HG03354 (cell line): ENCODE data around the gene SECTM1.
"Not testable (repeated sequence)": the region's sequence is repeated elsewhere in the genome, so short reads cannot be mapped to it uniquely, and the experiment has no call there.

Source experiments
- ATAC-seq: cut with Tn5 transposase; IDR thresholded peaks from one replicate; pipeline ENCODE4 v1.9.1; 2021; ENCODE audit warnings: mild to moderate bottlenecking; ENCODE audit not compliant: unreplicated experiment, poor library complexity, severe bottlenecking

Gene SECTM1

DNA sequence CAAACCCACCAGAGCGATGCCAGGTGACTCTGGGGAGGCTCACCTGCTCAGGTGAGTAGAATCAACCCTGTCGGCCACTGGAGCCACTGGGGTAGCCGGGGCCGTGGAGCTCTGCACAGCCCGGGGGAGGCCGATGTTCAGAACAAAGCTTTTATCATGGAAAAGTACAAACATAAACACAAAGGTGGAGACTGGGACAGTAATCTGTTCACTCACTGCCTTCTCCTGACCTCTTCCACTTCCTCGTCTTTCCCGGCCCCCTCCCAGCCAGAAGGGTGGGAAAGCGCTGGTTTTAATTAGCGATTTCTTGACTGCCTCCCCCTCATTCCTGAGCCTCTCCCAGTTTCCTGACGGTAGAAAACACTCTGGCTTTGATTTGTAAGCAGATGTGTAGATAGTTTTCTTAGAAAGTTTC lies 15.7 kb upstream of the SECTM1 start:
- no peak for ATAC-seq

DNA sequence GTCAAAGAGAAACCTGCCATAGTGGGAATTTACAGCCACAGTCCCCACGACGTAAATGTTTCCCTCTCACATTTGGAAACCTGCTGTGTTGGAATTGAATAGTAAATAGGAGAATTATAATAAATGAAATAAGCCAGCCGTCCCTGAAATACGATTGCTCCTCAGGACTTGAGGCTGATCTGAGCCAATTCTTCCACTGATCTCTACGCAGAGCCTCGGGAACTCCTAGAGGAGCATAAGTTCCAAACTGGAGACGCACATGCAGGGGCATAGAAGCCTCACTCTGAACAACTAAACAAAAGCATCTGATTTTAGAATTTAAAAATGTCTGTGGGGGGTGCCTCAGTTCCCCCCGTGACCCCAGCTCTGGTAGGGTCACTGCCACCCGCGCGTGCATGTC lies 15.3 kb upstream of the SECTM1 start:
- ATAC-seq: no peak

DNA sequence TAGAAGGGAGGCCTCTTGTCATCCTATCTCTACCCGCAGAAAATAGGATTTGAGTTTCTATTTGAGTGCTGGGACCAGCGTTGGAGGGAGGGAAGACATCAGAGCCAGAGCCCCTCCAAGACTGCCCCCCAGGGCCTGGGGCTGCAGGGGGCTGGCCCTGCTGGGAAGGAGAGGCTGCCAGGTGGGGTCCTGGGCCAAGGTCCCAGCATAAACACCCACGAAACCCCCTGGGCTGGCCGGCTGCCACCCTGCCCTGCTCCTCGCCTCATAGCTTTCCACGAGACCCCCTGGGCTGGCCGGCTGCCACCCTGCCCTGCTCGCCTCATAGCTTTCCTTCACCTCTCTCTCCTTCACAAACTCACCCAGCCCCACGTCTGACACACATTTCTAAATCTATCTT lies 14.9 kb upstream of the SECTM1 start:
- ATAC-seq: no peak

DNA sequence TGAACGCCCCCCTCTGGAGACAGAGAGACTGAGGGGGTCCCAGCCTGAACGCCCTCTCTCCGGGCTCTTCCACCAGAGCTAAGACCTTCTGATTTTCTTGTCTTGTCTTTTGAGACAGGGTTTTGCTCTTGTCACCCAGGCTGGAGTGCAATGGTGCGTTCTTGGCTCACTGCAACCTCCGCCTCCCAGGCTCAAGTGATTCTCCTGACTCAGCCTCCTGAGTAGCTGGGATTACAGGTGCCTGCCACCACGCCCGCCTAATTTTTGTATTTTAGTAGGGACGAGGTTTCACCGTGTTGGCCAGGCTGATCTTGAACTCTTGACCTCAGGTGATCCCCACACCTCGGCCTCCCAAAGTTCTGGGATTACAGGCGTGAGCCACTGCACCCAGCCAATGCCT lies 14.4 kb upstream of the SECTM1 start:
- ATAC-seq: not testable (repeated sequence)

DNA sequence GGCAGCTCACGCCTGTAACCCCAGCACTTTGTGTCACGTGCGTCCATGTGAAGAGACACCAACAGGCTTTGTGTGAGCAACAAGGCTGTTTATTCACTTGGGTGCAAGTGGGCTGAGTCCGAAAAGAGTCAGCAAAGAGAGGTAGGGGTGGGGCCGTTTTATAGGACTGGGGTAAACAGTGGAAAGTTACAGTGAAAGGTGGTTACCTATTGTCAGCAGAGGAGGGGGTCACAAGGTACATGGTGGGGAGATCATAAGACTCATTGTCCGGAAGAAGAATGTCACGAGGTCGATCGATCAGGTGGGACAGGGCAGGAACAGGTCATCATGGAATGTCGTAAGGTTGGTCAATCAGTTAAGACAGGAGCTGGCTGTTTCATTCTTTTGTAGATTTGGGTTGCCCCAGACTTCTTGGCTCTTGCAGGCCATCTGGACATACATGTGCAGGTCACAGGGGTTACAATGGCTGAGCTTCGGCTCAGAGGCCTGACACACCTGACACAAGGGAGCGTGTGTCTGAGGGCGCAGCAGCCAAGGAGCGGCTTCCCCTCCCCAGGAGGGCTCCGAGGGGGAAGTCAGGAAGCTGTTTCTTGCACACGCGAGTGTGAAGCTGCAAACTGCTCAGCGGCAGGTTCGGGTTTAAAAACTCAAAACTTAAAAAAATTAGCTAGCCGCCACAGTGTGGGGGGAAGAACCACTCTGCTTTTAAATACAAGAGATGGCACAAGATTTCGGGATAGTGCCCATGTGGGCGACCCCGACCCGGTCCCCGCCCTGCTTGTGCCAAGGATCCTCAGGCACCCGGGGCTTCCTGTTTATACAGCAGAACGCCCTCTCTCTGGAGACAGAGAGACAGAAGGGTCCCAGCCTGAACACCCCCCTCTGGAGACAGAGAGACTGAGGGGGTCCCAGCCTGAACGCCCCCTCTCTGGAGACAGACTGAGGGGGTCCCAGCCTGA lies 13.1 kb upstream of the SECTM1 start:
- no peak for ATAC-seq

DNA sequence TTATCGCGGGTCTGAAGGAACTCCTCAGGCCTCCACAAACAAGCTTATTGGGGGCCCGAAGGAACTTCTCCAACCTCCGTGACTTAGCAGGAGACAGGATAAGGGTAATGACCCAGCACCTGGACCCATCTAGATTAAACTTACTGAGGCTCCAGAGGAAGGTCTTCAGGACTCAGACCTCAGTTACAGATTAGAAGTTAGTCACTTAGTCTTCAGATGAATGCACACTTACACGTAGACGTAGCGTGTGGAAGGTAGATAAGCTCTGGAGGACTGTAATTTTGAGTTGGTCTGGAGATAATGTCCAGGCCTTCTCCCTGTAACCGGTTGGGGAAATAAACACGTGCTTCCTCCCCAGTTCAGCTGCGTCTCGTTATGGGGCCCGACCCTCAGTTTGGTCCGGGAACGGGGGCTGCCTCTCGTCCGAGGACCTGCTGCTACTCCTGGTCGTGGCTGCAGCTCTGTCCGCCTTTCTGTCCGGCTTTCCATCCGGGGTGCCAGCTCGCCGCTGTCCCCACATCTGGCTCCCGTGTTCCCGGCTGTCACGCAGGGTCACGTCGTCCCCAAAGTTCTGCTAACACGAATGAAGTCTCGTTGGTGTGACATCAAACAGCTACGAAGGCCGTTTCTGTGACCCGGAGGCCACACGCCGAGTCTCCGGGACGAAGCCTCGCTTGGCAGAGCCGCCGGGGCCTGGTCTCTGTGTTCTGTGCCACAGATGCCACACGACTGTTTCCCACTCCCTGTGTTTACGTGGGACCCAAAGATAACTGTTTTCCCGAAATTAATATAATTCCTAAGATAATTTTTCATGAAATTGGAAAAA lies 11.8 kb upstream of the SECTM1 start:
- ATAC-seq: no peak

DNA sequence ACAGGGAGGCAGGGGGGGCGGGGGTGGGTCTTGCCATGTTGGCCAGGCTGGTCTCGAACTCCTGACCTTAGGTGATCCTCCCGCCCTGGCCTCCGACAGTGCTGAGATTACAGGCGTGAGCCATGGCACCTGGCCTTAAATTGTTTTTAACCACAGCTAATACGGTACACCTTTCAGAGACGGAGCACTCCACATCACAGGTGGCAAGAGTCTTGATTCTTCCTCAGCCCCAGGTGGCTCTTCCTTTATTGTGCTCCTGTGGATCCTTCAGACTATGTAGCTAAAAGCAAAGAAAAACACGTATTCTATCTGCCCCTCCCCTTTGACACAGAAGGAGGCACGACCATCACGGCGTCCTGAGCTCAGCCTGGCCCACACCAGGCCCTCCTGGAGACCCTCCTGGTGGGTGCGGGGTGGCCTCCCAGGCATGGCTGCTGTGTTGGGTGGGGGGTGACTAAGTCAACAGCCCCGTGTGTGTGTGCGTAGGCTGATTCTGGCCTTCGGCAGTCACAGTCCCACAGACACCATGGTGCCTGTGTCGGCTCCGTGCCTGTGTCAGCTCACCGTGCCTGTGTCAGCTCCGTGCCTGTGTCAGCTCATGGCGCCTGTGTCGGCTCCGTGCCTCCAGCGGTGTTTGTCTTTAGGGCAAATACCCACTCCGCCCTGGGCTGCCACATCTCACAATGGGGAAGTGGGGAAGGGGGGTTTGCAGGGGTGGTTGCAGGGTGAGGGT lies 10.8 kb upstream of the SECTM1 start:
- ATAC-seq: no peak

DNA sequence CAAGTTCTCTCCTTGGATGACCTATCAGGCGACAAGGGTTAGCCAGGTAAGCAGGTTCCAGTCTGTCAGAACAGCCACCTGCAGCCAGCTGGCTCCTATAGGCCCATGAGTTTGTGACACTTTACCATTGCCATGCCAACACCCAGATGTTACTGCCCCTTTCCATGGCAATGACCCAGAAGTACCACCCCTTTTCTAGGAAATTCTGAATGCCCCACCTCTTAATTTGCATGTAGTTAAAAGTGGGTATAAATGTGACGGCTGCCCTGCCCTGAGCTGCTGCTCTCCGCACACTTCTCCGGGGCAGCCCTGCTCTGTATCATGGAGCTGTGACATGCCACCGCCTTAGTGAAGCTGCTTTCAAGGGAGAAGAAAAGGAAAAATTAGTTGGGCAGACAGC lies 10.0 kb upstream of the SECTM1 start:
- ATAC-seq: no peak

DNA sequence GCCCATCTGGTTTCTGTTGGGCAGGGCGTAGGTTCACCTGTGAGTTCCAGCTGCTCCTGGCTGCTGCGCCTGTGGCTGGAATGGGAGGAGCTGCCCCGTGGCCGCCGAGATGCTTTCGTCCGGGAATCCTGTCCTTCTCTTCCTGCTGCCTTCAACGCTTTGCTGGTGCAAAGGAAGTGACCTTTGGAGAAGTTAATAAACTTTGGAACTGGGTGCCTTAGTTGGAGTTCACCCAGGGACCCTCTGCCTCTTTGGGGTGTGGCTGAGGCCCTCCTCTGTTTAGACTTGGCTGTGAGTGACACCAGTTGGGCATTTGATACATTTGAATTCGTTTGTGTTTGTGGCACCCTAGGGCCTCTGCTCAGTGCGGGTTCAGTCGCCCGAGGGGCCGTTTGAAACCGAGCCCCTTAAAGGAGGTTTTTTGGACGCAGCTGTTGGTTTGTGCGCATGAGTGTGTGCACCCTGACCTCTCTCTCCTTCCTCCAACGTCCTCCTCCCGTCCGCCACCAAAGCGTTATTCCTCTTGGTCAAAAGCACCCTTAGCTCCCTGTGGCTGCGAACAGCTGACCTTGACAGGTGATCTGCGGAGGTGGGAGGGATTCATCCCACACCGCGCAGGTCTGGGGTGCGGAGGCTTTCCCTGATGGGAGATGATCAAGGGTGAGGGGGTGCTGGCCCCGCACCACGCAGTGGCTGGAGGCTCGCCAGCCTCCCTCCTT lies 9.0 kb upstream of the SECTM1 start:
- no peak for ATAC-seq

DNA sequence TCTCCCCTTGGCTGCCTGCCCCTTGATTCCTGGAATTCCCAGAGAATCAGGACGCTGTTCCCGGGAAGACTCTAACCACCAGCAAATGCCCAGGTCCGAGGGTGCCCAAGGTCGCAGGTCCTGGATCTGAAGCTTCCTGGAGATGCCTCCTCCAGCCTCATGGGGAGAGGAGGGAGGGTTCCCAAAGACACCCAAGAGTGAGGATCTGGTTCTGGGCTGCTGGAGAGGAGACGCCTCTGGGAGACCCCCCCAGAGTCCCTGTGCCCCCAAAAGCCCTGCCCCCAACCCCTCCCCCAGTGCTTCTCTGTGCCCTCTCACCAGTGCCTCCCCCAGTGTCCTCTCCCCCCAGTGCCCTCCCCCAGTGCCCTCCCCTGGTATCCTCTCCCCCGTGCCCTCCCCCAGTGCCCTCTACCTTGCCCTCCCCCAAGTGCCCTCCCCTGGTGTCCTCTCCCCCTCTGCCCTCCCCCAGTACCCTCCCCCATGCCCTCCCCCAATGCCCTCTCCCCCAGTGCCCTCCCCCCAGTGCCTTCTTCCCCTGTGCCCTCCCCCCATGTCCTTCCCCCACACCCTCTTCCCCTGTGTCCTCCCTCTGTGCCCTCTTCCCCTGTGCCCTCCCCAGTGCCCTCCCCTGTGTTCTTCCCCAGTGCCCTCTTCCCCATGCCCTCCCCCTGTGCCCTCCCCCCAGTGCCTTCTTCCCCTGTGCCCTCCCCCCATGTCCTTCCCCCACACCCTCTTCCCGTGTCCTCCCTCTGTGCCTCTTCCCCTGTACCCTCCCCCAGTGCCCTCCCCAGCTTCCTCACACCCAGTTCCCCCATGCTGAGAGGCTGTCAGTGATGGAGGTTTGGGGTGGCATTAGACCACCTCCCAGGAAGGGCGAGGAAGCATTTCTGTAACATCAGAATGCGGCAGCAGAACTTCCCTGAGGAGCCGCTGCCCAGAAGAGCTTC lies 6.3 kb upstream of the SECTM1 start:
- ATAC-seq: no peak

DNA sequence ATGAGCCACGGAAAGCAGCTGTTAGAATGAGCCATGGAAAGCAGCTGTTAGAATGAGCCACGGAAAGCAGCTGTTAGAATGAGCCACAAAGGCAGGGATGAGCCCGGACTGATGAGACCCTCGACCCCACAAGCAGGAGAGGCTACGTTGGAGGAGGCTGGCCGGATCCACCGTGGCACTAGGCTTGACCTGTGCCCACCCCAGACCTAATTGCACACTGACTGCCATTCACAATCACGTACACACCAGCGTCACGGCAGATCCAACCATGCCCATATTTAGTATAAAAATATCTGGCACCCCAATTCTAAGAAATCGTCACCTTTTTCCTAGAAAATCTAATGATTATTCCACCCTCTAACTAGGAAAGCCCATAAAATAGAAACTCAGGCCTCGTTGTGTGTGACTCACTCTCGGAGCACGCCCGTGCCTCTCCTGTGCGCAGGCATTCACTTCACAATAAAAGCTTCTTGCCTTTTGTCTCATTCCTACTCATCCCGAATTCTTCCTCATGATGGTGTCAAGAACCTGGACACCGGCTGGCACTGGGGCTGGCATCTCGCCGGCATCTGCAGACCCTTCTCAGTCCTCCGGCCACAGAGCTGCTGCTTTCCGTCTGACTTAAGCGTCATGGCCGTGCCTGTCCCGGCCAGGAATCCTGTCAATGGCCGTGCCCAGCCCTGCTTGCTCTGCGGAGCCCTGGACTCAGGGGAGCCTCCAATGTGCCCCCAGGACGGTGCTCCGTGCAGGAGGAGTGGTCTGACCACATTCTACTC lies 5.5 kb upstream of the SECTM1 start:
- no peak for ATAC-seq

DNA sequence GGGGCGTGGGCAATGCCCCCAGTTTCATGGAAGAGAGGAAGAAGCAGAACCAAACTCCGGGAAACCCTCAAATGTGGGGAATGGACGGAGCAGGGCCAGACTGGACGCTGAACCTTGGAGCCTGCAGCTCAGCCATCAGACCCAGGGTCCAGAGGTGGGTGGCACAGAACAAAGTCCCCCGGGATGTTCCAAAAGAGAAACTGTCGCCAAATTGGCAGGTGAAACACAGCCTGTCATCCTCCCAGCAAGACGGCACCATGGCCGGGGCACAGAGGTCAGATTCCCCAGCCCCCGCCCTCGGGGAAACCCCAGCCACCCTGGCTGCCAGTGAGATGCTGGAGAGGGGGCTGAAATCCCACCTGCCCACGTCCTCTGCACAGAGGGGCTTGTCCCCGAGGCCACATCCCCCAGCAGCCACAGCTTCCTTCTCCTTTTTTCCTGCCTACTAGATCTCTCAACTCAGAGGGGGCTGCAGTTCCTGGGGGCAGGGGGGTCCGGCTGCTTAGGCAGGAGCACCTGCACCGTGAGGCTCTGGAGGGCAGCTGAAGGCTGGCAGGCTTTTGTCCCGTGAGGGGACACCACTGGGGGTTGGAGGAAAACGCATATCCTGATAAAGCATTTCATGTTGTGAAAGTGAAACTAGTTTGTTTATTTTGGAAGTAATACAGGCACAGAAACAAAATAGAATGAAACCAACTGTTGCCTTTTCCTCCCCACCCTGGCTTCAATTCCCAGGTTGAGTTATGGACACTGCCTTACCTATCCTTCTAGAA lies 1.2 kb upstream of the SECTM1 start:
- no peak for ATAC-seq

DNA sequence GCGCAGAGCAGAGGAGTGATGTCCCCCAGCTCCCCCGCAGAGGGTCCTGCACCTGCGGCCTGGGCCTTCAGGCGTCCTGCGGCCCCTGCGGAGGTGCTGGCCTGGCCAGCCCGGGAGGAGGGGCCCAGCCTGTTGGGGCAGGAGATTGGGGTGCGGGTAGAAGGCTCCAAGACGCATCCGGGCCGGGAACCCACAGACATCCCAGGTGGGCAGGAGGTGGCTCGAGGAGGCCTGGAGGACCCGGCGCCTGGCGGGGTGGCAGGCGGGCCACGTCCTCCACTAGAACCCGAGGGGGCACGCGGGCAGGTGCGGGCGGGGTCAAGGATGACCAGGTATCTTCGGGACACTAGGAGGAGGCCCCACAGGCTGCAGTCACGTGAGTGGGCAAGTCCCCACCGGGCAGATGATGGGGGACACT lies 647 bp upstream of the SECTM1 start:
- no peak for ATAC-seq

DNA sequence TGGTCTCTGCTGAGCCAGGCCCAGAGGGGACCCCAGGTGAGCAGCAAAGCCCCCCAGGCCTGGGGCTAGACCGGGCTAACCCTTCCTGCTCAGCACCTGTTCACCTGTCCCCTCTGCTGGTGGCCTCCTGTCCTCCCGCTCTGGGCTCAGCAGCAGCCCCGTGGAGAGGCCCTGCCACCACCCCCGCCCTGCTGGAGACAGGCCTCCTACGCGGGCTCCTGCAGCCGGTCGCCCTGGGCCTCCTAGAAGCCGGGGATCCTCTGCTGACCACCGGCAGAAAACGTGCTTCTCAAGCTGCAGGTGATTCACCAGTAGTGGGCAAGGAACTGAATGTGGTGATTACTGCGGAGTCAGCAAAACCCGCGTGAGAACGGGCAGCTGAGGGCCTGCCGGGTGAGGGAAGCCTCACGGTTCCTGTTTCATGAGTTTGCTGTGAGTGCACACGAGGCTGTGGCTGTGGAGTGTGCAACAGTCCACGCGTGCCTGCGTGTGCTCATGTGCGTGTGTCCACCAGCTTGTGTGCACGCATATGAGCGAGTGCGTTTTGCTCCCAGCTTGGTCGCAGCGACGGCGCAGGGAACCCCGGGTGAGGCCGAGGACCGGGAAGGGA lies 792 bp downstream of the SECTM1 start:
- ATAC-seq: no peak

DNA sequence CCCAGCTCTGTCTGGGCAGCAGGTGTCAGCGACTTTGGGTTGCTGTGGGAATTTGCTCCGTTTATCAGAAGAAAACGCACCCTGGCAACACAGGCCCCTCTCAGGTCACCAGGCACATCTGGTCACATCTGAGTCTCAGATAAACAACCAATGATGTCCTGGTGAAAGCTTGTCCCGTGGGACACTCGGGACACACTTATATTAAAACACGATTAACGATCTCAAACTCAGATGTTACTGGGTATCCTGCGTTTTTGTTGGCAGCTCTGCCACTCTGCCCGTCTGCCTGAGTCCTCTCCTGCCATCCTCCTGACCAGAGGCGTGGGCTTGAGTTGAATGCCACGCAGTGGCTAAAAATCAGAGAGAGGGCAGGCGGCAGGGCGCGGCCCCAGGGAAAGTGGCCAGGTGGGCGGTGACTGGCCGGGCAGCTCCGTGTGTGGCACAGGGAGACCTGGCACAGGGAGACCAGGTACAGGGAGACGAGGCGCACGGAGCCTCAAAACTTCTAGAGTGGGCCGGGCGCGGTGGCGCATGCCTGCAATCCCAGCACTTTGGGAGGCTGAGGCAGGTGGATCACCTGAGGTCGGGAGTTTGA lies 2.1 kb downstream of the SECTM1 start:
- no peak for ATAC-seq
